ENCODE results near the gene PRKCH.

DNA sequence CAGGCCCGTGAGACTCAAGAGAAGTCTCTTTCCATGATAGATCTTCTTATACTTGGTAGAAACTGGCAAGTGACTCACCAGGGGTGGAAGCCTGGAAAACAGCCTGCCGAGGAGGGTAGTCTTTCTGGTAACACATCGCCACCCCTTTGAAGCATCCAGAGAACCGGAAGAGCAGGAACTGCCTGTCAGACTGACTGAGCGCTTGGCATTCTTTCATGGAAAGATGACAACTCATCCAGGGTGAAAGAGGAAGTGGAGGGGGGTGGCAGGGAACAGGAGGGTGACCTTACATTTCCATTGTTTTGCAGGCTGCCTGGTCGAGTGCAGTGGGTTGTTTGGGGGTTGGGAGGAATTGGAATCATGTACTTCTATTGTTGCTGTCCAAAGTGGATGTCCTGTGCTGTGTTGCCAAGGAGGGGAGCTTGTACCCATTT, 34.5 kb downstream of the PRKCH start:
- TF ChIP-seq, protein P1, sequence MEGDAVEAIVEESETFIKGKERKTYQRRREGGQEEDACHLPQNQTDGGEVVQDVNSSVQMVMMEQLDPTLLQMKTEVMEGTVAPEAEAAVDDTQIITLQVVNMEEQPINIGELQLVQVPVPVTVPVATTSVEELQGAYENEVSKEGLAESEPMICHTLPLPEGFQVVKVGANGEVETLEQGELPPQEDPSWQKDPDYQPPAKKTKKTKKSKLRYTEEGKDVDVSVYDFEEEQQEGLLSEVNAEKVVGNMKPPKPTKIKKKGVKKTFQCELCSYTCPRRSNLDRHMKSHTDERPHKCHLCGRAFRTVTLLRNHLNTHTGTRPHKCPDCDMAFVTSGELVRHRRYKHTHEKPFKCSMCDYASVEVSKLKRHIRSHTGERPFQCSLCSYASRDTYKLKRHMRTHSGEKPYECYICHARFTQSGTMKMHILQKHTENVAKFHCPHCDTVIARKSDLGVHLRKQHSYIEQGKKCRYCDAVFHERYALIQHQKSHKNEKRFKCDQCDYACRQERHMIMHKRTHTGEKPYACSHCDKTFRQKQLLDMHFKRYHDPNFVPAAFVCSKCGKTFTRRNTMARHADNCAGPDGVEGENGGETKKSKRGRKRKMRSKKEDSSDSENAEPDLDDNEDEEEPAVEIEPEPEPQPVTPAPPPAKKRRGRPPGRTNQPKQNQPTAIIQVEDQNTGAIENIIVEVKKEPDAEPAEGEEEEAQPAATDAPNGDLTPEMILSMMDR (IDR thresholded peaks at IDR 0.05; ENCODE audit: low read depth, low read length): no peak
- no peak for TF ChIP-seq EZH2phosphoT487 (IDR thresholded peaks at IDR 0.05; ENCODE audit: low read depth)
